Stomach (tissue), 4 donors: Measurements from ENCODE around the gene RTP2.

Experiments used
- EP300 ChIP-seq: sonication (generic); formaldehyde crosslinking; IDR thresholded peaks from one replicate; pipeline ENCODE4 v1.6.1; 2017; ENCODE audit warnings: antibody characterized with exemption
- POLR2A ChIP-seq, 4 donors: fragments of 450-650 bp; IDR thresholded peaks; one replicate each; pipeline ENCODE4 v1.6.1; 2016; ENCODE audit warnings: antibody characterized with exemption in 4 of 4, control low read depth in 2 of 4, mild to moderate bottlenecking in 1 of 4, moderate library complexity in 1 of 4
- TF ChIP-seq, protein P1 (sequence below), 7 experiments: fragments of 450-650 bp in 4 of 7; fragments of 200-600 bp in 3 of 7; sonication (generic) in 3 of 7; IDR thresholded peaks; one replicate each; pipeline ENCODE4 v1.5.1; 2016 to 2019; ENCODE audit warnings: antibody characterized with exemption in 7 of 7, control low read depth in 2 of 7, mild to moderate bottlenecking in 1 of 7

DNA sequence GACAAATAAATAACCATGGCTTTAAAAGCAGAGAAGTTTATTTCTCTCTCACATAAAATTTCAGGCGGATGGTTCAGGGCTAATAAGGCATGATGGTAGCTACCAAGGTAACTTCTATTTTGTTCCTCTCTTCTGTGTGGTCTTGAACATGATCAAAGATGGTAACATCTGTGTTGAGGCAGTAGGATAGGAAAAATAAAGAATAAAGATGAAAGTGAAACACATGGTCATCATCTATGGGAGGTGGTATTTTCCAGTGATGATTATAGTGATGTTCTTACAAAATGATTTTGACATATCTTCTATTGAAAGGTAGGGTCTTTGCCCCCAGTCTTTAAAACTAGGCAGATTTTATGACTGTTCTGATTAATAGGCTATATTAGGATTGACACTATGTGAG is 17.9 kb downstream of the RTP2 start:
- TF ChIP-seq, protein P1, sequence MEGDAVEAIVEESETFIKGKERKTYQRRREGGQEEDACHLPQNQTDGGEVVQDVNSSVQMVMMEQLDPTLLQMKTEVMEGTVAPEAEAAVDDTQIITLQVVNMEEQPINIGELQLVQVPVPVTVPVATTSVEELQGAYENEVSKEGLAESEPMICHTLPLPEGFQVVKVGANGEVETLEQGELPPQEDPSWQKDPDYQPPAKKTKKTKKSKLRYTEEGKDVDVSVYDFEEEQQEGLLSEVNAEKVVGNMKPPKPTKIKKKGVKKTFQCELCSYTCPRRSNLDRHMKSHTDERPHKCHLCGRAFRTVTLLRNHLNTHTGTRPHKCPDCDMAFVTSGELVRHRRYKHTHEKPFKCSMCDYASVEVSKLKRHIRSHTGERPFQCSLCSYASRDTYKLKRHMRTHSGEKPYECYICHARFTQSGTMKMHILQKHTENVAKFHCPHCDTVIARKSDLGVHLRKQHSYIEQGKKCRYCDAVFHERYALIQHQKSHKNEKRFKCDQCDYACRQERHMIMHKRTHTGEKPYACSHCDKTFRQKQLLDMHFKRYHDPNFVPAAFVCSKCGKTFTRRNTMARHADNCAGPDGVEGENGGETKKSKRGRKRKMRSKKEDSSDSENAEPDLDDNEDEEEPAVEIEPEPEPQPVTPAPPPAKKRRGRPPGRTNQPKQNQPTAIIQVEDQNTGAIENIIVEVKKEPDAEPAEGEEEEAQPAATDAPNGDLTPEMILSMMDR (IDR thresholded peaks at IDR 0.05) = no peak
- TF ChIP-seq POLR2A (IDR thresholded peaks at IDR 0.05) (no peak), EP300 (no peak)
